Suppressor macrophage treated with lipopolysaccharide for 4 hours (primary cell): ENCODE data around the gene EPS15.
"Not testable (repeated sequence)": the region's sequence is repeated elsewhere in the genome, so short reads cannot be mapped to it uniquely, and the experiment has no call there.

Experiments used
- DNase-seq: peaks from one replicate; pipeline ENCODE4 v3.0.0-alpha.2; 2020

Gene EPS15

DNA sequence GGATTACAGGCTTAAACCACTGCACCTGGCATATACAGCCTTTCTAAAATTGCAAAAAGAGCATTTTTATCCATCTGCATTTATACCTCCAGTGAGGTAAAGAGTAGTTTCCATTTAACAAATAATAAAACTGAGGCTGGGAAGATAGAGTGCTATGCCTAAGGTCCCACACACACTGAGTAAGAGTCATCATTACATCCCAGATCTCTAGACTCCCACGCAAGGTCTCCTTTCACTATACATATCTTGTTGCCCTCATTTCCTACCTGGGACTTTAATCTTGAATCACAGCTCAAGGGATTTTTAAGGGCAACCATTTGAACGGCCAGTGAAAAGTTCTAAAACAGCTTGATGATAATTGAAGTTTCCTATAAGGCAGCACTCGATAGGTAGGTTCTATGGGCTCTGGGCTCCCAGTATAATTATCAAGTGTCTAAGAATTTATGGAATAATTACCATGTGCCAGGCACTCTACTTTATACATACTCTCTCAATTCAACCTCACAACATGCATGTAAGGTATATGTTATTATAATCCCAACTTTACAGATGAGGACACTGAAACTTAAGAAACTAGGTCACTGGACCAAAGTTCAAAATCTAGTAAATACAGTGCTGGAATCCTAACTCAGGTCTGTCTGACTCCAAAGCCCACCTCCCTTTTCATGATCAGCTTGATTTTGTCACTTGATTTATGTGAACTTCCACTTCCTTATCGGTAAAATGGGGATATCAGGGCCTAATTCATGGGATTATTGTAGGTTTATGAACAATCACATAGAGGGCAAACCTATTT, 23.3 kb upstream of the EPS15 start:
- no peak for DNase-seq

DNA sequence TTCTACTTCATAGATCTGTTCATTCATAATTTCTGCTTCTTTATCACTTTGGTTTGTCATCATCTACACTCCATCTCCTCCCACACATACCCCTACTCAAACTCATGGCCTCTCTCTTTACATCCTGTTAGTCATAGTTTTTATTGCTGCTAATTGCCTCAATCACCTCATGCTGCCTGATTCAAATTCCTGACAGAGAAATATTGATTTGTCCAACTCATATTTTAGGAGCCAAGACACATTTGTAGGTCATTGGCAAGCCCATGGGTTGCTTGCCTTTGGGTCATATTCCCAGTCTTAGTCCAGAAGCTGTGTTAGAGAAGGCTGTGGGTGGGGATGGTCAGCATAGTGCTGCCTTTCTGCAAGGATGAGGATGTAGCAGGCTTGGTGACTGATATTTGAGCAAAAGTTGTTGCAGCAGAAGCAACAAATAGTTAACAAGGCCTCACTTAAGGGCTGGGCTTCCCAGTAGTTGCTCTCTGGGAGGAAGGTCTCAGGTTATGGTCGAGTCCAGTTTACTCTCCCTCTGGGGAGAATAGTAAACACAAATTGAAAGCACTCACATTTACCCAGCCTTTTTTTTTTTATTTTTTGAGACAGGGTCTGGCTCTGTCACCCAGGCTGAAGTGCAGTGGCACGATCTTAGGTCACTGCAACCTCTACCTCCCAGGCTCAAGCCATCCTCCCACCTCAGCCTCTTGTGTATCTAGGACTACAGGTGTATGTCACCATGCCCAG, 22.4 kb upstream of the EPS15 start:
- peak; percentile 53 for DNase-seq

DNA sequence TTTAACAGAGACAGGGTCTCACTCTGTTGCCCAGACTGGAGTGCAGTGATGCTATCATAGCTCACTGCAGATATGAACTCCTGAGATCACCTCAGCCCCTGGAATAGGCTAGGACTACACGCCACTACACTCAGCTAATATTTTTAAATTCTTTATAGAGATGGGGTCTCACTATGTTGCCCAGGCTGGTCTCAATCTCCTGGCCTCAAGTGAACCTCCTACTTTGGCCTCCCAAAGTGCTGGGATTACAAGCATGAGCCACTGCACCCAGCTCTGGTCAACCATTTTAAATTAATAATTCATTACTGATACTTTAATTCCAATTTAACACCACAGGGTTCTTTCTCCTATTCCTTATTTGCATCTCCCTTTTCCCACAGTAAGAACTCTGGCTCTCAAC, 18.5 kb upstream of the EPS15 start:
- DNase-seq: no peak

DNA sequence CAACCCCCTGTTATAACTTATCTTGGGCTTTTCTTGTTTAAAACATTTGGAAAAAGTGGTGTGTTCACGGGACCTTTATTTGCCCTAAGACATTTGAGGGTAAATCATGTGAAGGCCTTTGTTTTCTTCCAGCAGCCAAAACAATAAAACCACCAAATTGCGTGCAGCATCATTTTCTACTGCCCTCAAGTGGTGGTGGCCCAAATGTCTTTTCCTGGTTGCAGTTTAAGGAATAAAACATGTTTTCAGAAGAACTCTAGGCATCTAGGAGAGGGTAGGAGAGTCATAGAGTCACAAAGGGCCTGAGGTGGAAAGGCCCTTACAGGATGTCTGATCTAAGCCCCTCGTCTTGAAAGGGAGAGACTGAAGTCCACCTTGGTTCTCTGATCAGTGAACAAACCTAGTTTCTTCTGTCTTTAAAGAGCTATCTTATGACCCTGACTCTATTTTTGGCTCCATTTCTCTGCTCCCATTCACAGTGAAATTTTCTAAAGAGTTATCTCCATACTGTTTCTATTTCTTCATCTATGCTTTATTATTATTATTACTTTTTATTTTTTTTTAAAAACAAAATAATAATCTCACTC, 16.0 kb upstream of the EPS15 start:
- peak; percentile 63 for DNase-seq

DNA sequence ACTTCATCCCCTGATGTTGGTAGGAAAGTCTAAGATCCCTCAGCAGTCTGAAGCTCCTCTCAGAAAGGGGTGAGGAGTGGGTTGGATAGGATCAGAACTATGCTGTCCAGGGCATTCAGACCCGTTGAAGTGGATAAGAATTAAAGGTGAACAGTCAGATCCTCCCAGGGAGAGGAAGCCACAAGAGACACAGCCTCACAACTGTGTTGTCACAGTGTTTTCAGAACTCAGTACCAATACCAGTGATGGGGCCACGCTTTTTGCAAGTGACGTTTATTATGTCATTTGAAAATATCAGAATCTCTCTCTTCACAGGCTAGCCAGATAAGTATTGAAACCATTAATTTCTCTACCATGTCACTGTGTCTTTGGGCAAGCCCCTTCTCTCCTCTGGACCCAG, 15.4 kb upstream of the EPS15 start:
- DNase-seq: no peak

DNA sequence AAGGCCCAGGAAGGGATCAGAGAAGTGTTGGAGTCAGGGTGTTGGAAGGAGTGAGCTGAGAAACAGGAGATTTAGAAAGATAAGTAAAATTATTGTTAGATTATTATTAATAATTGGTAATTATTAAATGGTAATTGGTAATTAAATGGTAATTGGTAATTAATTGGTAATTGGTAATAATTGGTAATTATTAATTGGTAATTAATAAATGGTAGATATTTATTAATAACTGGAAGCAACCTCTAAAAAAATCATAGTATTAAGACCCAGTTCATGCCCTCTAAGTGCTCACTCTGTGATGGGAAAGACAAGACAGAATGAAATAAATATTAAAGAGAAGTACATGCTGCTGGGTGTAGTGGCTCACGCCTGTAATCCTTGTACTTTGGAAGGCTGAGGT, 13.8 kb upstream of the EPS15 start:
- DNase-seq: no peak

DNA sequence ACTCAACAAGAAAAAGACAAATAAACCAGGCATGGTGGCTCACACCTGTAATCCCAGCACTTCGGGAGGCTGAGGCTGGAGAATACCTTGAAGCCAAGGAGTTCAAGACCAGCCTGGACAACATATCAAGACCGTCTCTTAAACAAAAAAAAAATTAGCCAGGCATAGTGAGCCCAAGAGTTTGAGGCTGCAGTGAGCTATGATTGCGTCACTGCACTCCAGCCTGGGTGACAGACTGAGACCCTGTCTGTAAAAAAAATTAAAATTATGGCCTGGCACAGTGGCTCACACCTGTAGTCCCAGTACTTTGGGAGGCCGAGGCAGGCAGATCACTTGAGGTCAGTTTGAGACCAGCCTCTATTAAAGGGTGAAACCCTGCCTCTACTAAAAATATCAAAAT, 11.4 kb upstream of the EPS15 start:
- DNase-seq: not testable (repeated sequence)

DNA sequence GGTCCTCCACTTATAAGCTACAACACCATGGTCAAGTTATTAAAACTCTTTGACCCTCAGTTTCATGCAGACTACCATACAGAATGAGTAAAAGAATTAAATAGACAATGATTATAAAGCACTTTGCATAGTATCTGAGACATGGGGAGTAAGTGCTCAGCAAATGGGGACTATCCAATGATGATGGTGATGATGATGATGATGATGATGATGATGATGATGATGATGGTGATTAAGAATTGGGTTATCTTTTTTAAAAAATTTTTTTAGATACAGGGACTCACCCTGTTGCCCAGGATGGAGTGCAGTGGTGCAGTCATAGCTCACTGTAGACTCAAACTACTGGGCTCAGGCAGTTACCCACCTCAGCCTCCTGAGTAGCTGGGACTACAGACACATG, 8.1 kb upstream of the EPS15 start:
- no peak for DNase-seq

DNA sequence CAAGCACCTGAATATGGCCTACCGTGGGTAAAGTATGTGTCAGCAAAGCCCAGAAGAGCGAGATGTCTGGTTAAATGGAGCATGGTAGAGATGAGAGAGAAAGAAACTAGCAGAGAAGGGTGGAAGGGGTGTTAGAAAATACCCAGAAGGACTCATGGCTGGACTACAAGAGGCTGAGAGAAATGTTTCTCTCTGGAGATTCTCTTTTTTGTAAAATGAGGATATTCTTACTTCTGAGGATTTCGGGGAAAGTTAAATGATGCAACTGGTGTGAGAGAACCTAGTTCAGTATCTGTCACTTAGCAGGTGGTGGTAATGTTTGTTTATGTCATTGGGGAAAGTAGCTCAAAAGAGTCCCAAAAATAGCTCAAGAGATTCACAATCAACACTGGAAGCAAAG, 7.2 kb upstream of the EPS15 start:
- DNase-seq: no peak

DNA sequence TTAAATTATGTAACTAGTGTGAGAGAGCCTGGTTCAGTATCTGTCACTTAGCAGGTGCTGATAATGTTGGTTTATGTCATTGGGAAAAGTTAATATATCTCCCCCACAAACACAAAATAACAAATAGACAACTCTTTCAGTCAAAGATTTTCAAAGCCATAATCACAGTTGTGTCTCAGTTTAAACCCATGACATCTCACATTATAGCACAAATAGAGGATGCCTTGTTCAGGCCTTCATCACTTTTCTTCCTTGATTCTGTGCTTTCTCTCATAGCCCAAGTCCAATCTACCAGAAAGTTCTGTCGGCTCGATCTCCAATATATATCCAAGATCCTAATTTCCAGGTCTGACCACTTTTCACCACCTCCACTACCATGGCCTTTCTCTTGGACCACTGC, 6.2 kb upstream of the EPS15 start:
- no peak for DNase-seq

DNA sequence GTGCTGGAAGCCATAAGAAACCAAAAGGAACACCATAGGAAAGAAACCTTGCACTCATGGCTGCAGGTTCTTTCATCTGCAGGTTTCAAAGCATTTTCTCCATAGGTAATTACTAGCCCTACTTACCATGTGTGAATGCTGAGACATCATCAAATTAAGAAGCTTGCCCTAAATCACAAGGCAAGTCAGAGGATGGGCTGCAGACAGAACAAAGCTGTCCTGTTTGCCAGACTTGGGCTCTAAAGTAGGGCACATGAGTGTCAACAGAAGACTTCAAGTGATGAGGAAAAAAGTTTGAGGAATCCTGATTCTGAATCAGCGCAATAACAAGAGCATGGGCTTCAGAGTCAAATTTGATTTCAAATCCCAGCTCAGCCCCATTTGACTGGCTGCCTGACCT, 5.8 kb upstream of the EPS15 start:
- DNase-seq: no peak

DNA sequence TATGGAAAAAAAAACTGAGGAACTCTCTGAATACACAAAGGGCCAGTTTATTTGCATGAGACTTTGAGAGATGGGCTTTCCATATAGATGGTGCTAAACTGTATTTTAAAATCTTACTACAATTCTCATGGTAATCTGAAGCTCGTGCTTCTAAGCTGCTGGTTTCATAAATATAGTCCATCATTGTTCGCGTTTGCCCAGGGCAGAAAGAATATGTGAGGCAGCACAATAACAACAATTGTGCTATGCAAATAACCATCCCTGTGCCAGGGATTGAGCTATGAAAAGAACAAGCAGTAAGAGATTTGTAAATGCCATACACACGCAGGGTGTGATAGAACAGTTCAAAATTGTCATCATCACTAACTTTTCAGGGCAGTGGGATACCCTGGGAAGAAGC, 4.9 kb upstream of the EPS15 start:
- no peak for DNase-seq

DNA sequence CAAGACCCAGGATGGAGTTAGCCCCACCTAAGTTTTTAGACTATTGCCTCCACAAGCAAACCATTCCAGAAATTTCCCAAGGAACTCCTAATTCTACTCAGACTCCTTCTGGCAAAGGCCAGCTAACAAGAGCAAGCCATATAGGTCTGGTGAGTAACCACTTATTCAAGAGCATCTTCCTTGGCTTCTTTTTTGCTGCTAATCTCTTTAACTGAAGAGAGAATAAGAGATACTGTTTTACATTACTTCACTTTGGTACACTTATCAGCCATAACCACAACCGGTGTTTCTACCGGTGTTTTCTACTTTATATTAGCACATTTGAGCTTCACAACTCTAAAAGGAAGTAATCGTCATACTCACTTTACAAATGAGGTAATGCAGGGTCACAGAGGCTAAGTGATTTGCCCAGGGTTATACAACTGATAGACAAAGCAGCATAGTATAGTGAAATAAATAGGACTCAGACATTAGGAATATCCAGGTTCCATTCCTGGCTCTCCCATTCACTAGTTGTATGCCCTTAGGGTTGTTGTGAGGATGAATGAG, 1.7 kb upstream of the EPS15 start:
- no peak for DNase-seq

DNA sequence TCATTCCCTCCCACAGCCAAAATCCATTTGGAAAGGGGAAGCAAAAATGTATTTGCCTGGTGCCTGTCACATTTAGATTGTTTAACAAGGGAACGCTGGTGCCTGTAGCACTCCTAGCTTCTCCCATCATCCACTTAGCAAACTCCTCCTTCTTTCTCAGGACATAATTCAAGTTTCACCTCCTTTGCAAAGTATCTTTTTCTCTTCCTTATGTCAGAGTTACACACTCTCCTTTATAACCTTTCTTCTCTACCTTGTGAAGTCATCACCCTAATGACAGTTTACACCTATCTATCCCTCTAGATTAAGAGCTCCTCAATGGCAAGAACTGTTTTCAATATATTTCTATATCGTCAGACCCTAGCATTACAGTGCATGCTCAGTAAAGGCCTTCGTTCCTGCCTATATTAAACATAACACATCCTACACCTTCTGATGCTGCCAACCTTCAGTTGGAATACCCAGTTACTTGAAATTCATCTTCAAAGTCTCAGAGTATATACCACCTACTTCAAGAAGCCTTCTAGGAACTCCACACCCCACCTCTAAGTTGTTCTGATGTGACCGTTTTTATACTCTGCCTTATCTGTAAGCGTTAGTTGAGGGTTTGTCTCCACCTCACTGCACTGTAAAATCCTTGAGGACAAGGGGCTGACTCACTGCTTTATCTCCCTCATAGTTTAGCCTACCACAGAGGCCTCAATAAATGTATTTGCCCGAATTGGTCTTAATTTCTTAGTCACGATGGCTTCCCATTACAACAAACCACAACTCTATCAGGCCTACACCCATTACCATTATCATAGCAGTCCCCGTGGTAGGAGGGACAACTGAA, 1.0 kb upstream of the EPS15 start:
- no peak for DNase-seq

DNA sequence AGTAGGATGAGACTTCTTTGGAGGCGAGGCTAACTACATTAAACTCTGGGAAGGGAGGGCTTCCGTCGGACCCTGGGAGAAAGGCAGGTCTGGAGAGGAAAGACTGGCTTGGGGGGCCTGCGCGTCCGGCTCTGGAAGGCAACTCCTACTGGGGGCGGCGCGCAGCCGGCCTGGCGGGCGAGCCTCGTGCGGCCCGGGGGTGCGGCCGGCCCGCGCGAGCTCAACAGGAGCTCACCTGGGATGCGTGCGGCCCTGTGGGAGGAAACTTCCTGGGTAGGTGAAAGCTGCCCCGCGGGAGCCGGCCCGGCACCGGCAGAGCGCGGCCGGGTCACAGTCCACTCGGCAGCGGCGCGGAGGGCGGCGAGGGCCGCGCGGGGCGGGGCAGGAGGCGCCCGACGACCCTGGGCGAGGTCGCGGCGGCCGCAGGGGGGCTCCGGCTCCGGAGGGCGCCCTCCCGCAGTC, 449 bp downstream of the EPS15 start:
- no peak for DNase-seq

DNA sequence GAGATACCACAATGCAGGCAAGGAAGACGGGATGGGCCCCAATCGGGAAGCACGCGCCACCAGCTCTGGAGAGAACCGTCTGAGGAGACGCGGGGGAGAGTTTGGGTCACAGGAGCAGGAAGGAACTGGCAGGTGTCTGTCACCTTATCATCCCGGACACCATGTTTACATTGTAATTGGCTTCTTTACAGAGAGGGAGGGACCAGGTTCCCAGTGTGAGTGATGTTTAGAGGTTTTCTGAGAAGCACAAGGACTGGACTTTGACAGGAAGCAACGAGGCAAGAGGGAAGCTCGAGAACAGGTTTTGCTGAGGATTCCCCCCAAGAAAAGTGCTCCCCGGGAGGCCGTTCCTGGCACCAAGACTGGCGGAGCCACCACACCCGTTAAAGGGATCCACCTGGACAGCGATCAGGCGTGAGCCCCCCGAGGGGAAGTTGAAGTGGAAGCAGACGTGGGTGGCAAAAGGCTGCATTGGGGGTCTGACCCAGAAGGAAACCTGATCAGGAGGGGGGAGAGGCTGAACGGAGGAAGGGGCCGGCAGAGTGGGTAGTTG, 957 bp downstream of the EPS15 start:
- no peak for DNase-seq

DNA sequence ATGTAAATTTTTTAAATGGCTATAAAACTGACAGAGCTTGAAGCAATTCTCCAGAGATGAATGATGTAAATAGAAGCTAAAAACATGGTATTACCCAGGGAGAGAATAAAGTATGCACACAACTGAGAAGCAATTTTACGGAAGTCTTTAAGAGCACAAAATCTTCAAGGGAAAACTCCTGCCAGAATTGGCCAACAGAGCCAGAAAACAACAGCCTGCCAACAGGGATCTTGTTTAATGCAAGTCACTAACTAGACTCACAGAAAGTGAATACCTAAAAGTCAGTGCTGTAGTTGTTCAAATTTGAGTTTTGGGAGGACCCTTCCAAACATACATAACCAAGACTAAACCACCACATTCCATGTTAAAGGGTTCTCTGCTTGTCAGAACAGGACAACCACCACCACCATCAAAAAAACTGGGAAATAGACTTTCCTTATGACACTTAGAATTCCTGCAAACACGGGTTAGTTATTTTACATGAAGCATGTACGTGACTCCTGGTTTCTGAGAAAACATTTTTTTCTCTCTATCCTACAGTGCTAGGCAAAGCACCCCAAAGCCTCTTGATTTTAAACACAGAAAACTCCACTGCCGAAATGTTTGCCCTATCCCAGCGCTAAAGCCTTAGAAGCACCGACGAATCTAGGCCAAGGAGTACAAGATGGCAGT, 1.6 kb downstream of the EPS15 start:
- DNase-seq: peak; percentile 45

DNA sequence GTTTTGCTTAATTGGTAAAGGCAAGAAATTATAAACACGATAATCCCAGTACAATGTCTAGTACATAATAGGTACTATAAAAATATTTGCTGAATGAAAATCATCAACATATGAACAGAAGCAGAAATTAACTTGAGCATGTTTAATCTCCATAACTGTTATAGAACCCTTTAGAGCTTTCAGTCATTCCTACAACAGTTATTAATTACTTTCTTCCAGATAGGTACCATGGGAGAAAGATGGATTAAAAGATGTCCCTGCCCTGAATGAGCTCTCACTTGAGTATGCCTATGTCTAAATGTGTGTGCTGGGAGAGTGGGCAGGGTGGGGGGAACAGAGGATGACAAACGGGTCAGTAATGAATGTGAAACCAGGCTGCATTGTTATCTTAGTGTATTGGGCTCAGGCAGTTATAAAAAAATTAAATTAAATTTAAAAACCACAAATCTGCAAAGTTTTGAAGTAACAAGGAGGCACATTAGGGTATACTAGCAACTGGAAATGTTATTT, 2.4 kb downstream of the EPS15 start:
- no peak for DNase-seq

DNA sequence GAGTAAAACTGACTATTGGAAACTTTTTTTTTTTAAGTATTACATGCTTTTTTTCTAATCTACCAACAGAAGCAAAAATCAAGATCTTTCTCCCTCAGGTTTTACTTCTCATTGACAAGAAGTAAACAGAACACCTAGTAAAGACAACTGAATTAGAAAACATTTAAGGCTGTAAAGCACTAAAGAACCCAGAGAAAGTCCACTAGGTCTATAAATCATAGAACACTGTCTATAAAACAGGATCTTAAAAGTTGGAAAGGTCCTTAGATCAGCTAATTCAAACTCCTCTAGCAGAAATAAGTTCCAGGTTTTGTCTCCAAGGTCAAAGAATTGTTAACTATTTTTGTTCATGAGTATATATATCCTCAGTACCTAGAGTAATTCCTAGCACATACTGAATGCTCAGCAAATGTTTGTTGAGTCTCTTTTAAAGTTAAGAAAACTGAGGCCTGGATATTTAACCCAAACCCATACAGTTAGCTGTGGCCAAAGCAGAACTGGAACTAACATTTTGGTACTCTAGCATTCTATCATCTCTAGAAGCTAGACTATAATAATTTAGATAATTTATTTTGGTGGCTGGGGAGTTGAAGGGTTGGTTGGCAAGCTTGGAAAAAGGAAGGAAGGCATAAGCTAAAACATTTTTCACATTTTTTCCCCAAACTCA, 3.0 kb downstream of the EPS15 start:
- no peak for DNase-seq

DNA sequence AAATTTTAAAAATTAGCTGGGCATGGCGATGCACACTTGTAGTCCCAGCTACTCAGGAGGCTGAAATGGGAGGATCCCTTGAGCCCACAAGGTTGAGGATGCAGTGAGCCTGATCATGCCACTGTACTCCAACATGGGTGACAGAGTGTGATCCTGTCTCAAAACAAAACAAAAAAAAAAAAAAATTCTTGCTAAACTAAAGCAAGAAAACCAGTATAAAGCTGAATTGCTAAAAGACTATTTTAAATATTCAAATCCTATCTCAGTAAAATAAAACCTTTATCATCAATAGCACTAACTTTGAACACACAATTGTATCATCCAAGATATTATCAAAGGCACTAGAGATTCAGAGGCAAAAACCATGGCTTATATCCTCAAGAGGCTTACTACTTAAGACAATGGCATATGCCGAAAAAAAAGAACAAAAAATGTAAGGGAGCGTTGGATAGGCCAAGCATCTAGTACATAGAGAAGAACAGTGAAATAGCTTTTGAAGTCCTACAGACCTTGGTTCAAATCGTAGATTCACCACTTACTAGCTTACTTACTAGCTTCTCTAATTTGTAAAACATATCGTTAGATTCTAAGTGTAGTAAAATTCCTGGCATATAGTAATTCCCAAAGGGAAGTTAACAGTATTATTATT, 3.6 kb downstream of the EPS15 start:
- no peak for DNase-seq

DNA sequence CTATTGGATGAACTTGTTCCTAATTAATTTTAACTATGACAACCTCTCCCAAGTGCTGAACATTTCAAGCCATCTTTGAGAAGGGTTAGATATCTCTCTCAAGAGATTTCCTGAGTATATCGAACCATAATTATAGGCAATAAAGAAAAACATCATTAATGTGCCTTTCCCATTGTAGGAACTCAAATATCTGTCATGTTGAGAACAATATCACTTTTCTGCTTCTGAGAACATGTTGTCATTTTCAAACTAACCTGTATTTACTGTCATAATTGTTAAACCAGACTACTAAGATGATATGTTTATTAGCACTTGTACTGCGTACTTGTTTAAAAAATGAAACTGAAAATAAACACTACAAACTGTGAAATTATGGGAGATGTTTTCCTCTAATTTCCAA, 4.3 kb downstream of the EPS15 start:
- DNase-seq: no peak
